SK-N-SH (cell line): ENCODE results near the gene WWOX. TPM values are rescaled to one million over a fixed set of nuclear protein-coding genes. Genes with fewer than 3 reads are reported as not detected.
A peak's percentile ranks its signal among the peaks of the same experiment; 100 is the strongest.

Experiments used
- CTCF ChIA-PET: fragments of 300-600, 350-600 bp; formaldehyde crosslinking; extraction: SDS; loops from one replicate; lab custom pipeline; 2021; lab: Yijun Ruan, JAX
- POLR2A ChIA-PET: fragments of 350-600 bp; sonication (Branson Sonifier 250); formaldehyde crosslinking; extraction: SDS; loops from one replicate; lab custom pipeline; 2020; ENCODE audit warnings: antibody characterized with exemption, inconsistent platforms; lab: Yijun Ruan, JAX
- DNase-seq: peaks from one replicate; pipeline ENCODE4 v3.0.0; 2012
- H2AFZ ChIP-seq: fragments of 200-600 bp; sonication (generic); 2 replicates; pipeline ENCODE4 v1.8.1; 2016; ENCODE audit warnings: antibody characterized with exemption, mild to moderate bottlenecking, low read depth
- H3F3A ChIP-seq: fragments of 200-600 bp; sonication (generic); replicated peaks from 2 replicates; pipeline ENCODE3; 2016; ENCODE audit warnings: antibody characterized with exemption, mild to moderate bottlenecking; ENCODE audit not compliant: insufficient read depth
- H3K27ac ChIP-seq, 2 experiments: fragments of 200-500 bp in 1 of 2; fragments of 200-600 bp in 1 of 2; sonication (Bioruptor generic) in 1 of 2; sonication (generic), shearing (Covaris generic) in 1 of 2; 2 replicates each; pipeline versions ENCODE4 v1.5.1 to v1.6.1; 2014 to 2016; ENCODE audit warnings: low read depth in 2 of 2, inconsistent platforms in 1 of 2, low read length in 1 of 2, mild to moderate bottlenecking in 1 of 2, mixed read lengths in 1 of 2
- H3K27me3 ChIP-seq: fragments of 200-600 bp; sonication (generic), shearing (Covaris generic); 2 replicates; pipeline ENCODE4 v1.6.1; 2016; ENCODE audit warnings: mixed run types; ENCODE audit not compliant: insufficient read depth
- H3K36me3 ChIP-seq, 2 experiments: fragments of 200-500 bp in 1 of 2; fragments of 200-600 bp in 1 of 2; sonication (Bioruptor generic) in 1 of 2; sonication (generic) in 1 of 2; replicated peaks in 1 of 2; 2 replicates each; pipeline versions ENCODE3 to v1.5.1; 2014 to 2016; ENCODE audit warnings: low read length in 1 of 2, mild to moderate bottlenecking in 1 of 2; ENCODE audit not compliant: insufficient read depth in 2 of 2, control insufficient read depth in 1 of 2
- H3K4me1 ChIP-seq, 2 experiments: fragments of 200-500 bp in 1 of 2; fragments of 200-600 bp in 1 of 2; sonication (Bioruptor generic) in 1 of 2; sonication (generic), shearing (Covaris generic) in 1 of 2; 2 replicates each; pipeline versions ENCODE4 v1.5.1 to v1.6.1; 2014 to 2016; ENCODE audit warnings: low read depth in 1 of 2, low read length in 1 of 2, mixed run types in 1 of 2; ENCODE audit not compliant: insufficient read depth in 2 of 2, control insufficient read depth in 1 of 2
- H3K4me2 ChIP-seq: fragments of 200-600 bp; sonication (generic), shearing (Covaris generic); 2 replicates; pipeline ENCODE4 v1.6.1; 2017; ENCODE audit warnings: mixed run types
- H3K4me3 ChIP-seq, 2 experiments: fragments of 200-500 bp in 1 of 2; fragments of 200-600 bp in 1 of 2; sonication (Bioruptor generic) in 1 of 2; sonication (generic), shearing (Covaris generic) in 1 of 2; 2 replicates each; pipeline versions ENCODE4 v1.5.1 to v1.8.1; 2014 to 2016; ENCODE audit warnings: low read depth in 2 of 2, inconsistent platforms in 1 of 2, low read length in 1 of 2, mild to moderate bottlenecking in 1 of 2, mixed read lengths in 1 of 2, moderate library complexity in 1 of 2
- H3K79me2 ChIP-seq: fragments of 200-600 bp; sonication (generic); 2 replicates; pipeline ENCODE4 v1.8.1; 2017; ENCODE audit warnings: mild to moderate bottlenecking; ENCODE audit not compliant: insufficient read depth
- H3K9ac ChIP-seq: fragments of 200-600 bp; sonication (generic); 2 replicates; pipeline ENCODE4 v1.6.1; 2017; ENCODE audit warnings: mixed run types
- H3K9me2 ChIP-seq: fragments of 200-600 bp; sonication (generic); 2 replicates; pipeline ENCODE4 v1.6.1; 2017; ENCODE audit warnings: mixed run types
- H3K9me3 ChIP-seq: fragments of 200-600 bp; sonication (generic); 2 replicates; pipeline ENCODE4 v1.6.1; 2017; ENCODE audit warnings: mixed run types, mild to moderate bottlenecking, moderate library complexity
- H4K20me1 ChIP-seq: fragments of 200-600 bp; sonication (generic); 2 replicates; pipeline ENCODE4 v1.6.1; 2017; ENCODE audit warnings: mild to moderate bottlenecking, mixed run types; ENCODE audit not compliant: insufficient read depth
- CHD2 ChIP-seq: fragments of 150-350 bp; IDR thresholded peaks from 2 replicates; pipeline ENCODE4 v1.6.1; 2018; ENCODE audit warnings: low read length; ENCODE audit not compliant: partially characterized antibody
- CTCF ChIP-seq: fragments of 200-600 bp; sonication (generic); IDR thresholded peaks from 2 replicates; pipeline ENCODE4 v1.6.1; 2017; ENCODE audit warnings: antibody characterized with exemption, mild to moderate bottlenecking, moderate library complexity
- ELF1 ChIP-seq: IDR thresholded peaks from 2 replicates; pipeline ENCODE4 v1.4.0; 2012
- EP300 ChIP-seq, 2 experiments: IDR thresholded peaks; 2 replicates each; pipeline versions ENCODE4 v1.4.0 to v1.6.1; 2012; ENCODE audit warnings: borderline replicate concordance in 1 of 2, low read depth in 1 of 2, low read length in 1 of 2
- FOSL2 ChIP-seq: IDR thresholded peaks from 2 replicates; pipeline ENCODE4 v1.4.0; 2012; ENCODE audit warnings: low read depth, mild to moderate bottlenecking, moderate library complexity, borderline replicate concordance
- FOXJ3 ChIP-seq: sonication (generic); formaldehyde crosslinking; IDR thresholded peaks from 2 replicates; pipeline ENCODE4 v1.5.1; 2020; ENCODE audit warnings: mild to moderate bottlenecking, missing genetic modification reagents
- FOXM1 ChIP-seq: IDR thresholded peaks from 2 replicates; pipeline ENCODE4 v1.4.0; 2012; ENCODE audit warnings: low read depth, mild to moderate bottlenecking
- GABPA ChIP-seq: IDR thresholded peaks from 2 replicates; pipeline ENCODE4 v1.4.0; 2012; ENCODE audit warnings: low read depth, mild to moderate bottlenecking
- MXI1 ChIP-seq: IDR thresholded peaks from 2 replicates; pipeline ENCODE4 v1.6.1; 2012; ENCODE audit warnings: mild to moderate bottlenecking, low read depth, low read length, improper control_type of control experiment
- POLR2AphosphoS5 ChIP-seq: IDR thresholded peaks from 2 replicates; pipeline ENCODE4 v1.6.1; 2012; ENCODE audit warnings: low read depth, low read length
- REST ChIP-seq: IDR thresholded peaks from 2 replicates; pipeline ENCODE4 v1.6.1; 2012; ENCODE audit warnings: mild to moderate bottlenecking, low read depth, low read length, moderate library complexity
- RFX5 ChIP-seq: IDR thresholded peaks from 2 replicates; pipeline ENCODE4 v1.6.1; 2012; ENCODE audit warnings: mild to moderate bottlenecking, improper control_type of control experiment, low read length
- RXRA ChIP-seq: IDR thresholded peaks from 2 replicates; pipeline ENCODE4 v1.4.0; 2012; ENCODE audit warnings: low read depth, mild to moderate bottlenecking, borderline replicate concordance
- SIN3A ChIP-seq: IDR thresholded peaks from 2 replicates; pipeline ENCODE4 v1.6.1; 2012; ENCODE audit warnings: low read depth, mild to moderate bottlenecking, low read length, moderate library complexity, borderline replicate concordance
- TEAD4 ChIP-seq: IDR thresholded peaks from 2 replicates; pipeline ENCODE4 v1.4.0; 2012; ENCODE audit warnings: mild to moderate bottlenecking, borderline replicate concordance; ENCODE audit not compliant: insufficient read depth
- YY1 ChIP-seq: IDR thresholded peaks from 2 replicates; pipeline ENCODE4 v1.4.0; 2012; ENCODE audit warnings: low read depth, mild to moderate bottlenecking
- WGBS: methylation state at CpG from one replicate; pipeline ENCODE4 v1.1.6; 2017; ENCODE audit warnings: low lambda C conversion rate; 5-methylcytosine and 5-hydroxymethylcytosine counted together
- polyA plus RNA-seq, 3 experiments: library from polyadenylated mRNA; depleted of rRNA; stranded (reverse); fragments of >200 nt; gene quantifications; 2 replicates each; pipeline ENCODE4 v1.2.3, GENCODE V29; 2012
- TF ChIP-seq, protein P1 (sequence below): IDR thresholded peaks from 2 replicates; pipeline ENCODE4; 2012
- TF ChIP-seq, protein P2 (sequence below): fragments of 150-350 bp; IDR thresholded peaks from 2 replicates; pipeline ENCODE4 v1.6.1; 2016; ENCODE audit warnings: mild to moderate bottlenecking, low read depth, low read length
- TF ChIP-seq, protein P3 (sequence below): IDR thresholded peaks from 2 replicates; pipeline ENCODE4 v1.4.0; 2012; ENCODE audit warnings: low read depth, borderline replicate concordance

The WWOX gene
- polyA plus RNA-seq, 1 of the 3 experiments (the other 2 are of a cell fraction): 10.8 TPM

GRCh38 chr16:78666318-78666717 lies 566.9 kb downstream of the WWOX start:
- no peak overlapping the region for H2AFZ ChIP-seq
- 46% methylated on average over 4 of the region's 4 CpGs for WGBS

More at GRCh38 chr16:78666318-78666717, 566.9 kb downstream of the WWOX start:
- no peak overlapping the region for H3K4me2 ChIP-seq
- H3K27me3 ChIP-seq: no peaks in the 10 kb centered on the region
- POLR2A ChIA-PET: no interaction called here
- no peaks in the 10 kb centered on the region for H3F3A ChIP-seq
- peak; percentile 14 for DNase-seq
- CTCF ChIA-PET: interaction anchor here (1.0 kb wide), 1 partner anchor 16 kb away, joined by 3 read pairs; no protein-coding TSS in a partner anchor
- no peaks in the 10 kb centered on the region for H3K9me2 ChIP-seq
- H4K20me1 ChIP-seq: no peaks in the 10 kb centered on the region
- no peaks in the 10 kb centered on the region; a peak in 1 of 4 replicates for H3K4me1 ChIP-seq
- TF ChIP-seq EP300 (IDR thresholded peaks at IDR 0.05; ENCODE audit: borderline replicate concordance in 1 of 2, low read depth in 1 of 2, low read length in 1 of 2) (no peak), ELF1 (no peak), FOSL2 (no peak), SIN3A (no peak), RXRA (no peak), MXI1 (no peak), FOXJ3 (CRISPR knock-in tag) (no peak), FOXM1 (no peak), REST (no peak), CHD2 (no peak), POLR2AphosphoS5 (no peak), YY1 (no peak), TEAD4 (no peak), CTCF (no peak), RFX5 (no peak), GABPA (no peak)
- TF ChIP-seq, protein P1, sequence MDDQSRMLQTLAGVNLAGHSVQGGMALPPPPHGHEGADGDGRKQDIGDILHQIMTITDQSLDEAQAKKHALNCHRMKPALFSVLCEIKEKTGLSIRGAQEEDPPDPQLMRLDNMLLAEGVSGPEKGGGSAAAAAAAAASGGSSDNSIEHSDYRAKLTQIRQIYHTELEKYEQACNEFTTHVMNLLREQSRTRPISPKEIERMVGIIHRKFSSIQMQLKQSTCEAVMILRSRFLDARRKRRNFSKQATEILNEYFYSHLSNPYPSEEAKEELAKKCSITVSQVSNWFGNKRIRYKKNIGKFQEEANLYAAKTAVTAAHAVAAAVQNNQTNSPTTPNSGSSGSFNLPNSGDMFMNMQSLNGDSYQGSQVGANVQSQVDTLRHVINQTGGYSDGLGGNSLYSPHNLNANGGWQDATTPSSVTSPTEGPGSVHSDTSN: no peak
- TF ChIP-seq, protein P2, sequence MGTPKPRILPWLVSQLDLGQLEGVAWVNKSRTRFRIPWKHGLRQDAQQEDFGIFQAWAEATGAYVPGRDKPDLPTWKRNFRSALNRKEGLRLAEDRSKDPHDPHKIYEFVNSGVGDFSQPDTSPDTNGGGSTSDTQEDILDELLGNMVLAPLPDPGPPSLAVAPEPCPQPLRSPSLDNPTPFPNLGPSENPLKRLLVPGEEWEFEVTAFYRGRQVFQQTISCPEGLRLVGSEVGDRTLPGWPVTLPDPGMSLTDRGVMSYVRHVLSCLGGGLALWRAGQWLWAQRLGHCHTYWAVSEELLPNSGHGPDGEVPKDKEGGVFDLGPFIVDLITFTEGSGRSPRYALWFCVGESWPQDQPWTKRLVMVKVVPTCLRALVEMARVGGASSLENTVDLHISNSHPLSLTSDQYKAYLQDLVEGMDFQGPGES: no peak
- TF ChIP-seq, protein P3, sequence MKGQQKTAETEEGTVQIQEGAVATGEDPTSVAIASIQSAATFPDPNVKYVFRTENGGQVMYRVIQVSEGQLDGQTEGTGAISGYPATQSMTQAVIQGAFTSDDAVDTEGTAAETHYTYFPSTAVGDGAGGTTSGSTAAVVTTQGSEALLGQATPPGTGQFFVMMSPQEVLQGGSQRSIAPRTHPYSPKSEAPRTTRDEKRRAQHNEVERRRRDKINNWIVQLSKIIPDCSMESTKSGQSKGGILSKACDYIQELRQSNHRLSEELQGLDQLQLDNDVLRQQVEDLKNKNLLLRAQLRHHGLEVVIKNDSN: no peak
- no peak overlapping the region for H3K9ac ChIP-seq
- H3K36me3 ChIP-seq: no peaks in the 10 kb centered on the region
- no peak overlapping the region for H3K27ac ChIP-seq
- H3K79me2 ChIP-seq: no peaks in the 10 kb centered on the region
- H3K9me3 ChIP-seq: peaks cover 3% of the 10 kb centered on the region; the same call in 1 of the 2 replicates
- H3K4me3 ChIP-seq: no peak overlapping the region
